OCI-LY1 (cell line): ENCODE results near the gene CRACR2B.

Source experiments
- EZH2 ChIP-seq: fragments of 200-600 bp; sonication (generic), shearing (Covaris generic); IDR thresholded peaks from 2 replicates; pipeline ENCODE4 v1.8.0; 2017; ENCODE audit warnings: borderline replicate concordance, mixed run types, mild to moderate bottlenecking, antibody characterized with exemption, low read length, moderate library complexity, mixed read lengths
- TF ChIP-seq, protein P1 (sequence below): fragments of 200-600 bp; sonication (generic), shearing (Covaris generic); IDR thresholded peaks from 2 replicates; pipeline ENCODE4 v1.5.1; 2017; ENCODE audit warnings: mild to moderate bottlenecking, antibody characterized with exemption, low read length, moderate library complexity, mixed read lengths

DNA sequence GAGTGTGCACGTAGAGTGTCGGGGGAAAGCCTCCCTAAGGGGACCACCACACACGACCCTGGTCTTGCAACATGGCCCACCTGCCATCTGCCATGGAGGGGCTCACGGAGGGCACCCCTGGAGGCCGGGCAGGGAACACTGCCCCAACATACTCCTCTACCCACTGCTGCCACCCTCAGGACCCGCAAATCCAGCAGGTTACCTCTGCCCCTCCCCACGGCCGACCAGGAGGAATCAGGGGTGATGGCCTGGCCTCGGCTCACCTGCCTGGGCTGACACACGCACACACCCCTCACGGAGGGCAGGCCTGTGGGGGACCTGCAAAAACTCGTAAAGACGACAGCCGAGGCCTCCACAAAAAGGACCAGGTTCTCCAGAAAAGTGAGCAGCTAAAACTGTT lies 52.7 kb downstream of the CRACR2B start:
- TF ChIP-seq, protein P1, sequence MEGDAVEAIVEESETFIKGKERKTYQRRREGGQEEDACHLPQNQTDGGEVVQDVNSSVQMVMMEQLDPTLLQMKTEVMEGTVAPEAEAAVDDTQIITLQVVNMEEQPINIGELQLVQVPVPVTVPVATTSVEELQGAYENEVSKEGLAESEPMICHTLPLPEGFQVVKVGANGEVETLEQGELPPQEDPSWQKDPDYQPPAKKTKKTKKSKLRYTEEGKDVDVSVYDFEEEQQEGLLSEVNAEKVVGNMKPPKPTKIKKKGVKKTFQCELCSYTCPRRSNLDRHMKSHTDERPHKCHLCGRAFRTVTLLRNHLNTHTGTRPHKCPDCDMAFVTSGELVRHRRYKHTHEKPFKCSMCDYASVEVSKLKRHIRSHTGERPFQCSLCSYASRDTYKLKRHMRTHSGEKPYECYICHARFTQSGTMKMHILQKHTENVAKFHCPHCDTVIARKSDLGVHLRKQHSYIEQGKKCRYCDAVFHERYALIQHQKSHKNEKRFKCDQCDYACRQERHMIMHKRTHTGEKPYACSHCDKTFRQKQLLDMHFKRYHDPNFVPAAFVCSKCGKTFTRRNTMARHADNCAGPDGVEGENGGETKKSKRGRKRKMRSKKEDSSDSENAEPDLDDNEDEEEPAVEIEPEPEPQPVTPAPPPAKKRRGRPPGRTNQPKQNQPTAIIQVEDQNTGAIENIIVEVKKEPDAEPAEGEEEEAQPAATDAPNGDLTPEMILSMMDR: no peak
- TF ChIP-seq EZH2: no peak
